GM23338 (cell line): Measurements from ENCODE around the gene MAPK8IP2. TPM values are rescaled to one million over a fixed set of nuclear protein-coding genes. Genes with fewer than 3 reads are reported as not detected.
A peak's percentile ranks its signal among the peaks of the same experiment; 100 is the strongest.

Experiments
- ATAC-seq: fragments of 200-7000 bp; cut with Tn5 transposase; 3 replicates; pipeline ENCODE4 v1.9.1; 2020
- DNase-seq: peaks from one replicate; pipeline ENCODE4 v3.0.0-alpha.2; 2015; ENCODE audit warnings: low spot score
- H2AFZ ChIP-seq: fragments of 200-600 bp; sonication (generic); 2 replicates; pipeline ENCODE4 v1.8.0; 2016; ENCODE audit warnings: antibody characterized with exemption, mild to moderate bottlenecking, moderate library complexity
- H3F3A ChIP-seq: fragments of 200-600 bp; sonication (generic); replicated peaks from 2 replicates; pipeline ENCODE4 v1.8.0; 2017; ENCODE audit warnings: antibody characterized with exemption, mixed run types, low read depth
- H3K27ac ChIP-seq: fragments of 200-600 bp; sonication (generic); 2 replicates; pipeline ENCODE4 v1.6.1; 2016; ENCODE audit warnings: low read depth
- H3K27me3 ChIP-seq: fragments of 200-600 bp; sonication (generic); 2 replicates; pipeline ENCODE4 v1.8.0; 2016; ENCODE audit warnings: mild to moderate bottlenecking, mixed run types, moderate library complexity; ENCODE audit not compliant: insufficient read depth
- H3K36me3 ChIP-seq: fragments of 200-600 bp; sonication (generic); 2 replicates; pipeline ENCODE4 v1.8.0; 2016; ENCODE audit warnings: mild to moderate bottlenecking; ENCODE audit not compliant: insufficient read depth
- H3K4me1 ChIP-seq: fragments of 200-600 bp; sonication (generic); 2 replicates; pipeline ENCODE4 v1.8.0; 2016; ENCODE audit warnings: mild to moderate bottlenecking, moderate library complexity; ENCODE audit not compliant: insufficient read depth
- H3K4me2 ChIP-seq: fragments of 200-600 bp; sonication (generic); 2 replicates; pipeline ENCODE4 v1.7.1; 2017; ENCODE audit warnings: mixed run types
- H3K4me3 ChIP-seq: fragments of 200-600 bp; sonication (generic); 2 replicates; pipeline ENCODE4 v1.6.1; 2016; ENCODE audit warnings: mixed run types
- H3K79me2 ChIP-seq: fragments of 200-600 bp; sonication (generic); replicated peaks from 2 replicates; pipeline ENCODE4 v1.8.0; 2017; ENCODE audit warnings: mild to moderate bottlenecking; ENCODE audit not compliant: insufficient read depth
- H3K9me2 ChIP-seq: fragments of 200-600 bp; sonication (generic); 2 replicates; pipeline ENCODE4 v1.8.0; 2017; ENCODE audit not compliant: insufficient read depth
- H4K20me1 ChIP-seq: fragments of 200-600 bp; sonication (generic); replicated peaks from 2 replicates; pipeline ENCODE4 v1.8.0; 2017; ENCODE audit warnings: mild to moderate bottlenecking; ENCODE audit not compliant: insufficient read depth
- H3K27ac Mint-ChIP-seq: 2 replicates; pipeline ENCODE4 v1.8.0; 2020; ENCODE audit warnings: inconsistent platforms, mild to moderate bottlenecking, moderate library complexity, mixed read lengths
- H3K27me3 Mint-ChIP-seq: 3 replicates; pipeline ENCODE4 v1.8.0; 2022; ENCODE audit warnings: low read depth, mild to moderate bottlenecking, moderate library complexity, mixed read lengths, inconsistent platforms; ENCODE audit not compliant: insufficient read depth, poor library complexity
- H3K36me3 Mint-ChIP-seq: 3 replicates; pipeline ENCODE4 v1.8.0; 2021; ENCODE audit warnings: low read depth, mild to moderate bottlenecking, inconsistent platforms, moderate library complexity, mixed read lengths
- H3K4me1 Mint-ChIP-seq: 3 replicates; pipeline ENCODE4 v1.8.0; 2020; ENCODE audit warnings: mild to moderate bottlenecking, inconsistent platforms, mixed read lengths
- H3K4me3 Mint-ChIP-seq: 3 replicates; pipeline ENCODE4 v1.8.0; 2021; ENCODE audit warnings: moderate library complexity, mild to moderate bottlenecking, inconsistent platforms, mixed read lengths
- H3K9me3 Mint-ChIP-seq: 3 replicates; pipeline ENCODE4 v1.8.0; 2020; ENCODE audit warnings: moderate library complexity, mild to moderate bottlenecking, inconsistent platforms, mixed read lengths
- CREB1 ChIP-seq: fragments of 250-450 bp; sonication (Bioruptor Pico); IDR thresholded peaks from 2 replicates; pipeline ENCODE4 v1.5.0; 2020; ENCODE audit warnings: low read depth, mild to moderate bottlenecking, moderate library complexity
- EZH2 ChIP-seq: fragments of 200-600 bp; sonication (generic); IDR thresholded peaks from one replicate; pipeline ENCODE4 v1.8.0; 2017; ENCODE audit warnings: antibody characterized with exemption, mild to moderate bottlenecking, low read depth; ENCODE audit not compliant: unreplicated experiment
- EZH2phosphoT487 ChIP-seq: fragments of 200-600 bp; sonication (generic); IDR thresholded peaks from one replicate; pipeline ENCODE4 v1.8.1; 2018; ENCODE audit warnings: antibody characterized with exemption; ENCODE audit not compliant: unreplicated experiment
- NANOG ChIP-seq: IDR thresholded peaks from 2 replicates; pipeline ENCODE4 v1.6.1; 2016; ENCODE audit warnings: antibody characterized with exemption, borderline replicate concordance
- POLR2AphosphoS5 ChIP-seq: IDR thresholded peaks from 2 replicates; pipeline ENCODE4 v1.6.1; 2016; ENCODE audit warnings: antibody characterized with exemption, low read depth
- STAT1 ChIP-seq: IDR thresholded peaks from one replicate; pipeline ENCODE4 v1.6.1; 2016; ENCODE audit warnings: antibody characterized with exemption; ENCODE audit not compliant: unreplicated experiment
- ZNF114 ChIP-seq: fragments of 250-450 bp; sonication (Bioruptor Pico); IDR thresholded peaks from 2 replicates; pipeline ENCODE4 v1.5.0; 2020; ENCODE audit warnings: mild to moderate bottlenecking, moderate library complexity
- ZNF331 ChIP-seq: fragments of 250-450 bp; sonication (Bioruptor Pico); IDR thresholded peaks from 2 replicates; pipeline ENCODE4 v1.5.0; 2020; ENCODE audit warnings: low read depth, mild to moderate bottlenecking, moderate library complexity
- polyA plus RNA-seq: library from polyadenylated mRNA; unstranded; fragments of >200 nt; fragmentation: Nextera tagmentation; extraction: Ambion mirVana; gene quantifications from 2 replicates; pipeline ENCODE4 v1.2.1, GENCODE V29; 2016
- total RNA-seq: library from RNA; depleted of rRNA; stranded (reverse); fragments of >200 nt; shearing (Covaris generic); gene quantifications from 2 replicates; pipeline ENCODE4 v1.2.3, GENCODE V29; 2014
- TF ChIP-seq, protein P1 (sequence below), 2 experiments: fragments of 200-600 bp in 1 of 2; sonication (generic) in 1 of 2; conservative IDR thresholded peaks; 2 replicates each; pipeline versions ENCODE4 v1.5.1 to v1.6.1; 2016 to 2017; ENCODE audit warnings: antibody characterized with exemption in 2 of 2, low read depth in 2 of 2, mild to moderate bottlenecking in 2 of 2, moderate library complexity in 1 of 2
- TF ChIP-seq, protein P2 (sequence below): fragments of 250-450 bp; sonication (Bioruptor Pico); IDR thresholded peaks from 2 replicates; pipeline ENCODE4 v1.5.0; 2020; ENCODE audit warnings: mild to moderate bottlenecking, moderate library complexity

MAPK8IP2 gene
- total and polyA plus RNA-seq, 2 experiments from 2014 or later, result 0.15 to 3.5 TPM

DNA sequence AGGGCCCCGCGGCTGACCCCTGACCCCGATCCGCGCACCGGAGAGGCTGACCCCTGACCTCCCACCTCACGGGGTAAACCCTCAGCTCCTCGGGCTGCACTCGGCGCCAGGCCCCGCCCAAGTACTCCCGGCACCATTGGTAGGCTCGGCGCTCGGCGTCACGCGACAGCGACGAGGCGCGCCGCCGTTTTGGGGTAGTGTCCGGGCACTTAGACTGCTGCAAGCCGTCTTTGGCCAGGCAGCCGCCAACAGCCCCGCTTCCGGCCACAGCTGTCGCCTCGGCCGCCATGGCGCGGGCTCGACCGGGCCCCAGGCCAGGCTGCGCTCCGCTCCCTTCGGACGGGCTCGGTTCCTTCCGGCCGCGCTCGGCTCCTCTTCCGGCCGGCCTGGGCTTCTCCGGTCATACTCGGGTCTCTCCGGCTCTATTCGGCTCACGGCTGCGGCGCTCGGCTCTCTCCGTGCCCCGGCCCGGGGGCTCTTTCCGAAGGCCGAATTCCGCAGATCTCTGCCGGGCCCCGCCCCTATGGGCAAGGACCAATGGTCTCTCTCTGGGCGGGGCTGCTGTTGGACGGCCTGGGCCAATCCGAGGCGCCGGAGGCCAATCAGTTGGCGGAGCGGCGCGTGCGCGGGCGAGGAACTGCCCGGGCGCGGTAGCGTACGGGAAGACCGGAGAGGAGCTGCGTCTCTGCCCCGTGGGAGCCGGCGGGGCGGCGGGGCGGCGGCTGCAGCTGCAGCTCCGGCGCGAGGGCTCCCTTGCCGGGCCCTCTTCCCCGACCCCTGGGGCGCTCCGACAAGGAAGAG is 17.9 kb upstream of the MAPK8IP2 start, which contains the start of gene CHKB:
Gene CHKB, minus strand, starts transcription at position 357 of the 801 bp plus-strand sequence. Its CDS starts 68 bp downstream, at position 289.
- Mint-ChIP-seq H3K4me3 (peak within 1 kb of the TSS; percentile 86), H3K27ac (peak within 1 kb of the TSS; percentile 90), H3K4me1 (peaks cover 7% of the 10 kb centered on the region), H3K9me3 (no peaks in the 10 kb centered on the region), H3K36me3 (no peaks in the 10 kb centered on the region; the same call in 2 of the 3 replicates), H3K27me3 (peaks cover 8% of the 10 kb centered on the region)
- Histone ChIP-seq H3K4me2 (peak within 1 kb of the TSS; percentile 91), H3F3A (peaks cover 12% of the 10 kb centered on the region), H4K20me1 (peaks cover 3% of the 10 kb centered on the region; the same call in 1 of the 2 replicates), H3K79me2 (no peaks in the 10 kb centered on the region), H3K9me2 (no peaks in the 10 kb centered on the region), H3K27ac (peak within 1 kb of the TSS; percentile 91), H2AFZ (peak within 1 kb of the TSS; percentile 90), H3K36me3 (no peaks in the 10 kb centered on the region), H3K4me3 (peak within 1 kb of the TSS; percentile 78), H3K27me3 (0 out of 2 replicates have a peak, but pooled peaks cover 6% of the 10 kb centered on the region), H3K4me1 (peaks cover 8% of the 10 kb centered on the region)
- peak; percentile 99 for DNase-seq
- TF ChIP-seq POLR2AphosphoS5 (peak; percentile 64), EZH2 (no peak), CREB1 (CRISPR knock-in tag) (peak; percentile 86), ZNF331 (CRISPR knock-in tag) (no peak), ZNF114 (no peak), STAT1 (no peak), NANOG (no peak), EZH2phosphoT487 (no peak)
- TF ChIP-seq, protein P1, sequence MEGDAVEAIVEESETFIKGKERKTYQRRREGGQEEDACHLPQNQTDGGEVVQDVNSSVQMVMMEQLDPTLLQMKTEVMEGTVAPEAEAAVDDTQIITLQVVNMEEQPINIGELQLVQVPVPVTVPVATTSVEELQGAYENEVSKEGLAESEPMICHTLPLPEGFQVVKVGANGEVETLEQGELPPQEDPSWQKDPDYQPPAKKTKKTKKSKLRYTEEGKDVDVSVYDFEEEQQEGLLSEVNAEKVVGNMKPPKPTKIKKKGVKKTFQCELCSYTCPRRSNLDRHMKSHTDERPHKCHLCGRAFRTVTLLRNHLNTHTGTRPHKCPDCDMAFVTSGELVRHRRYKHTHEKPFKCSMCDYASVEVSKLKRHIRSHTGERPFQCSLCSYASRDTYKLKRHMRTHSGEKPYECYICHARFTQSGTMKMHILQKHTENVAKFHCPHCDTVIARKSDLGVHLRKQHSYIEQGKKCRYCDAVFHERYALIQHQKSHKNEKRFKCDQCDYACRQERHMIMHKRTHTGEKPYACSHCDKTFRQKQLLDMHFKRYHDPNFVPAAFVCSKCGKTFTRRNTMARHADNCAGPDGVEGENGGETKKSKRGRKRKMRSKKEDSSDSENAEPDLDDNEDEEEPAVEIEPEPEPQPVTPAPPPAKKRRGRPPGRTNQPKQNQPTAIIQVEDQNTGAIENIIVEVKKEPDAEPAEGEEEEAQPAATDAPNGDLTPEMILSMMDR (conservative IDR thresholded peaks at IDR 0.05; ENCODE audit: low read depth in 2 of 2), result no peak
- TF ChIP-seq, protein P2, sequence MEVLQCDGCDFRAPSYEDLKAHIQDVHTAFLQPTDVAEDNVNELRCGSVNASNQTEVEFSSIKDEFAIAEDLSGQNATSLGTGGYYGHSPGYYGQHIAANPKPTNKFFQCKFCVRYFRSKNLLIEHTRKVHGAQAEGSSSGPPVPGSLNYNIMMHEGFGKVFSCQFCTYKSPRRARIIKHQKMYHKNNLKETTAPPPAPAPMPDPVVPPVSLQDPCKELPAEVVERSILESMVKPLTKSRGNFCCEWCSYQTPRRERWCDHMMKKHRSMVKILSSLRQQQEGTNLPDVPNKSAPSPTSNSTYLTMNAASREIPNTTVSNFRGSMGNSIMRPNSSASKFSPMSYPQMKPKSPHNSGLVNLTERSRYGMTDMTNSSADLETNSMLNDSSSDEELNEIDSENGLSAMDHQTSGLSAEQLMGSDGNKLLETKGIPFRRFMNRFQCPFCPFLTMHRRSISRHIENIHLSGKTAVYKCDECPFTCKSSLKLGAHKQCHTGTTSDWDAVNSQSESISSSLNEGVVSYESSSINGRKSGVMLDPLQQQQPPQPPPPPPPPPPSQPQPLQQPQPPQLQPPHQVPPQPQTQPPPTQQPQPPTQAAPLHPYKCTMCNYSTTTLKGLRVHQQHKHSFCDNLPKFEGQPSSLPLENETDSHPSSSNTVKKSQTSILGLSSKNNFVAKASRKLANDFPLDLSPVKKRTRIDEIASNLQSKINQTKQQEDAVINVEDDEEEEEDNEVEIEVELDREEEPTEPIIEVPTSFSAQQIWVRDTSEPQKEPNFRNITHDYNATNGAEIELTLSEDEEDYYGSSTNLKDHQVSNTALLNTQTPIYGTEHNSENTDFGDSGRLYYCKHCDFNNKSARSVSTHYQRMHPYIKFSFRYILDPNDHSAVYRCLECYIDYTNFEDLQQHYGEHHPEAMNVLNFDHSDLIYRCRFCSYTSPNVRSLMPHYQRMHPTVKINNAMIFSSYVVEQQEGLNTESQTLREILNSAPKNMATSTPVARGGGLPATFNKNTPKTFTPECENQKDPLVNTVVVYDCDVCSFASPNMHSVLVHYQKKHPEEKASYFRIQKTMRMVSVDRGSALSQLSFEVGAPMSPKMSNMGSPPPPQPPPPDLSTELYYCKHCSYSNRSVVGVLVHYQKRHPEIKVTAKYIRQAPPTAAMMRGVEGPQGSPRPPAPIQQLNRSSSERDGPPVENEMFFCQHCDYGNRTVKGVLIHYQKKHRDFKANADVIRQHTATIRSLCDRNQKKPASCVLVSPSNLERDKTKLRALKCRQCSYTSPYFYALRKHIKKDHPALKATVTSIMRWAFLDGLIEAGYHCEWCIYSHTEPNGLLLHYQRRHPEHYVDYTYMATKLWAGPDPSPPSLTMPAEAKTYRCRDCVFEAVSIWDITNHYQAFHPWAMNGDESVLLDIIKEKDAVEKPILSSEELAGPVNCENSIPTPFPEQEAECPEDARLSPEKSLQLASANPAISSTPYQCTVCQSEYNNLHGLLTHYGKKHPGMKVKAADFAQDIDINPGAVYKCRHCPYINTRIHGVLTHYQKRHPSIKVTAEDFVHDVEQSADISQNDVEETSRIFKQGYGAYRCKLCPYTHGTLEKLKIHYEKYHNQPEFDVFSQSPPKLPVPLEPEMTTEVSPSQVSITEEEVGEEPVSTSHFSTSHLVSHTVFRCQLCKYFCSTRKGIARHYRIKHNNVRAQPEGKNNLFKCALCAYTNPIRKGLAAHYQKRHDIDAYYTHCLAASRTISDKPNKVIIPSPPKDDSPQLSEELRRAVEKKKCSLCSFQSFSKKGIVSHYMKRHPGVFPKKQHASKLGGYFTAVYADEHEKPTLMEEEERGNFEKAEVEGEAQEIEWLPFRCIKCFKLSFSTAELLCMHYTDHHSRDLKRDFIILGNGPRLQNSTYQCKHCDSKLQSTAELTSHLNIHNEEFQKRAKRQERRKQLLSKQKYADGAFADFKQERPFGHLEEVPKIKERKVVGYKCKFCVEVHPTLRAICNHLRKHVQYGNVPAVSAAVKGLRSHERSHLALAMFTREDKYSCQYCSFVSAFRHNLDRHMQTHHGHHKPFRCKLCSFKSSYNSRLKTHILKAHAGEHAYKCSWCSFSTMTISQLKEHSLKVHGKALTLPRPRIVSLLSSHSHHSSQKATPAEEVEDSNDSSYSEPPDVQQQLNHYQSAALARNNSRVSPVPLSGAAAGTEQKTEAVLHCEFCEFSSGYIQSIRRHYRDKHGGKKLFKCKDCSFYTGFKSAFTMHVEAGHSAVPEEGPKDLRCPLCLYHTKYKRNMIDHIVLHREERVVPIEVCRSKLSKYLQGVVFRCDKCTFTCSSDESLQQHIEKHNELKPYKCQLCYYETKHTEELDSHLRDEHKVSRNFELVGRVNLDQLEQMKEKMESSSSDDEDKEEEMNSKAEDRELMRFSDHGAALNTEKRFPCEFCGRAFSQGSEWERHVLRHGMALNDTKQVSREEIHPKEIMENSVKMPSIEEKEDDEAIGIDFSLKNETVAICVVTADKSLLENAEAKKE (CRISPR knock-in tag), result no peak
- ATAC-seq, result peak; percentile 89
